HG03439 (cell line): Measurements from ENCODE around the gene PRR35.

Experiments used
- ATAC-seq: cut with Tn5 transposase; IDR thresholded peaks from one replicate; pipeline ENCODE4 v1.9.1; 2021; ENCODE audit warnings: mild to moderate bottlenecking, moderate library complexity; ENCODE audit not compliant: unreplicated experiment

The PRR35 gene

GRCh38 chr16:546909-547770 is 13.1 kb upstream of the PRR35 start:
- ATAC-seq: no peak

- no peak for ATAC-seq
These were observed 11.6 kb upstream of the PRR35 start for GRCh38 chr16:548586-548985.

- ATAC-seq: no peak
These were observed 10.5 kb upstream of the PRR35 start for GRCh38 chr16:549544-550263.

GRCh38 chr16:551210-551609 is 9.0 kb upstream of the PRR35 start:
- no peak for ATAC-seq

- ATAC-seq: no peak
These were observed 8.0 kb upstream of the PRR35 start for GRCh38 chr16:552171-552570.

GRCh38 chr16:553601-554296 is 6.4 kb upstream of the PRR35 start:
- no peak for ATAC-seq

- no peak for ATAC-seq
These were observed 5.9 kb upstream of the PRR35 start for GRCh38 chr16:554297-554621.

- no peak for ATAC-seq
These were observed 5.4 kb upstream of the PRR35 start for GRCh38 chr16:554640-555365.

- ATAC-seq: no peak
These were observed 4.4 kb upstream of the PRR35 start for GRCh38 chr16:555528-556473.

- ATAC-seq: no peak
These were observed 3.6 kb upstream of the PRR35 start for GRCh38 chr16:556474-557173.

GRCh38 chr16:557463-558297 is 2.5 kb upstream of the PRR35 start:
- ATAC-seq: no peak

- no peak for ATAC-seq
These were observed 1.7 kb upstream of the PRR35 start for GRCh38 chr16:558298-559020.

- no peak for ATAC-seq
These were observed 1.2 kb upstream of the PRR35 start for GRCh38 chr16:559021-559380.

- ATAC-seq: no peak
These were observed 587 bp upstream of the PRR35 start for GRCh38 chr16:559411-560203.

- ATAC-seq: no peak
These were observed 663 bp downstream of the PRR35 start for GRCh38 chr16:560701-561412.

- no peak for ATAC-seq
These were observed 1.2 kb downstream of the PRR35 start for GRCh38 chr16:561413-561794.
